MM.1S (cell line): ENCODE results near the gene IL1RAPL2.

Experiments
- EZH2 ChIP-seq: fragments of 300-600 bp; sonication (generic); optimal IDR thresholded peaks from 2 replicates; pipeline ENCODE3; 2017; ENCODE audit warnings: low read depth, mild to moderate bottlenecking, antibody characterized with exemption, low read length, mixed read lengths
- EZH2phosphoT487 ChIP-seq: fragments of 300-600 bp; sonication (generic); IDR thresholded peaks from 2 replicates; pipeline ENCODE4 v1.6.1; 2018; ENCODE audit warnings: antibody characterized with exemption, low read length
- TF ChIP-seq, protein P1 (sequence below): fragments of 300-600 bp; sonication (generic); IDR thresholded peaks from 2 replicates; pipeline ENCODE4 v1.5.1; 2016; ENCODE audit warnings: antibody characterized with exemption, low read length, mixed read lengths

DNA sequence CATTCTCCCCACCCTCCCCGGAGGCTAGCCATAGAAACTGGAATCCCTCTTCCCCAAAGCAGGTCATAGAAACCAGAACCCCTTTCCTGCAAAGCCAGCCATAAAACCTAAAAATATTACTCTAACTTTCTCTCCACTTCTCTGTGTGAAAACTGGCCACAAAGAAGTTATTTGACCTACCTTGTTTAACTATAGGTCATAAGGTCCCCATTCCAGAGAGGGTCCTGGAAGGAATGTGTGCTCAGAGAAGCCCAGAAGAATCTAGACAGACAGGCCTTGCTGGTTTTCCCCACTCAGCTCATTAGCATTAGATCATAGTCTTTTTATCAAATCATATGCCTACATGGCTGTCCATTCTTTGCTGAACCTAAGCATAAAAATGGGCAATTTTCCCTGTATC is 707.3 kb downstream of the IL1RAPL2 start:
- TF ChIP-seq, protein P1, sequence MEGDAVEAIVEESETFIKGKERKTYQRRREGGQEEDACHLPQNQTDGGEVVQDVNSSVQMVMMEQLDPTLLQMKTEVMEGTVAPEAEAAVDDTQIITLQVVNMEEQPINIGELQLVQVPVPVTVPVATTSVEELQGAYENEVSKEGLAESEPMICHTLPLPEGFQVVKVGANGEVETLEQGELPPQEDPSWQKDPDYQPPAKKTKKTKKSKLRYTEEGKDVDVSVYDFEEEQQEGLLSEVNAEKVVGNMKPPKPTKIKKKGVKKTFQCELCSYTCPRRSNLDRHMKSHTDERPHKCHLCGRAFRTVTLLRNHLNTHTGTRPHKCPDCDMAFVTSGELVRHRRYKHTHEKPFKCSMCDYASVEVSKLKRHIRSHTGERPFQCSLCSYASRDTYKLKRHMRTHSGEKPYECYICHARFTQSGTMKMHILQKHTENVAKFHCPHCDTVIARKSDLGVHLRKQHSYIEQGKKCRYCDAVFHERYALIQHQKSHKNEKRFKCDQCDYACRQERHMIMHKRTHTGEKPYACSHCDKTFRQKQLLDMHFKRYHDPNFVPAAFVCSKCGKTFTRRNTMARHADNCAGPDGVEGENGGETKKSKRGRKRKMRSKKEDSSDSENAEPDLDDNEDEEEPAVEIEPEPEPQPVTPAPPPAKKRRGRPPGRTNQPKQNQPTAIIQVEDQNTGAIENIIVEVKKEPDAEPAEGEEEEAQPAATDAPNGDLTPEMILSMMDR, result no peak
- no peak for TF ChIP-seq EZH2
- no peak for TF ChIP-seq EZH2phosphoT487
